GM15510 (cell line): ENCODE results near the gene FAM219B.

Experiments used
- POLR2A ChIP-seq: IDR thresholded peaks from 3 replicates; pipeline ENCODE4 v1.6.1; 2011; ENCODE audit warnings: borderline replicate concordance; ENCODE audit not compliant: insufficient read length; ENCODE audit errors: extremely low read depth

The FAM219B gene

DNA sequence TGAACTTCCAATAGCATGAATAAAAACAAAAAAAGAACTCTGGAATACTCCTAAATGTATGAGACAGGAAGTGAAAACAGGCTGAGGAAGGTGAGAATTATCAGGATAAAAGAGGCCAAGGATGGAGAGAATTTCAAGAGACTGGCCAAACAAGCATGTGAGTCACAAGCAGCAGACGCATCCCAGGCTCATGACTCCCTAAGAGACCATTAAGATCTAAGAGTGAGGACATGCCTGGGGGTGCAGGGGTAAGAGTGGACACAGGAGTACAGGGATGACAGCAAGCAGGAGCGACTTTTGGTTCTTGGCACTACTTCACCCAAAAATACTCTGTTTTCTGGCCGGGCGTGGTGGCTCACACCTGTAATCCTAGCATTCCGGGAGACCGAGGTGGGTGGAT lies 40.6 kb downstream of the FAM219B start:
- TF ChIP-seq POLR2A = no peak

DNA sequence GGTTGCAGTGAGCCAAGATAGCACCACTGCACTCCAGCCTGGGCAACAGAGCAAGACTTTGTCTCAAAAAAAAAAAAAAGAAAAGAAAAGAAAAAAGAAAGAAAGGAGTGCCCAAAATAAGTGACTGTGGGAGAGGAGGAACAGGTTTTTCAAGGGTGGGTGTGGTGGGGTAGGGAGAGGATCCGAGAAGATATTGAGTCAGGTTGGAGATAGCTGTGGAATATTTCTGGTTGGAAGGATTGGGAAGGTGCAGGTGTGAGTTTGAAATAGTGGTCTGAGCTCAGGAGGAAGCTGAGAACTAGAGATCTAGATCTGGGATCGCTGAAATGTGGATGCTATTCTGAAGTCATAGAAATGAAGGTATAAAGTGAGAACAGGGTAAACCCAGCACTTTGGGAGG lies 41.3 kb downstream of the FAM219B start:
- no peak for TF ChIP-seq POLR2A

DNA sequence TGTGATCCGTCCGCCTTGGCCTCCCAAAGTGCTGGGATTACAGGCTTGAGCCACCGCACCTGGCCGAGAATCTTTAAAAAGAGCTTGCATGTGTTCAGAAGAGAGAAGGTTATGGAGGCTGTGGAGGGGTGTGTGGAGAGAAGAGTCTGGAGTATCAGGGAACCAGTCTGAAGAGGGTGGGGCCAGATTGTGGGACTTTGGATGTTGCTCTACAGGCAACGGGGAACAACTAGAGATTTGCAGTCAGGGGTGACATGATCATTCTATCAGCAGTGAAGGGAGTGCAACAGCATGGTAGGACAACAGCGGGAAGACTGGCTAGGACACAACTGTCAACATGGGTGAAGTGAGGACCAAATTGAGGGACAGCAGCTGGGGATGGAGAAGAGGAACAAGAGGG lies 42.4 kb downstream of the FAM219B start:
- TF ChIP-seq POLR2A = no peak

DNA sequence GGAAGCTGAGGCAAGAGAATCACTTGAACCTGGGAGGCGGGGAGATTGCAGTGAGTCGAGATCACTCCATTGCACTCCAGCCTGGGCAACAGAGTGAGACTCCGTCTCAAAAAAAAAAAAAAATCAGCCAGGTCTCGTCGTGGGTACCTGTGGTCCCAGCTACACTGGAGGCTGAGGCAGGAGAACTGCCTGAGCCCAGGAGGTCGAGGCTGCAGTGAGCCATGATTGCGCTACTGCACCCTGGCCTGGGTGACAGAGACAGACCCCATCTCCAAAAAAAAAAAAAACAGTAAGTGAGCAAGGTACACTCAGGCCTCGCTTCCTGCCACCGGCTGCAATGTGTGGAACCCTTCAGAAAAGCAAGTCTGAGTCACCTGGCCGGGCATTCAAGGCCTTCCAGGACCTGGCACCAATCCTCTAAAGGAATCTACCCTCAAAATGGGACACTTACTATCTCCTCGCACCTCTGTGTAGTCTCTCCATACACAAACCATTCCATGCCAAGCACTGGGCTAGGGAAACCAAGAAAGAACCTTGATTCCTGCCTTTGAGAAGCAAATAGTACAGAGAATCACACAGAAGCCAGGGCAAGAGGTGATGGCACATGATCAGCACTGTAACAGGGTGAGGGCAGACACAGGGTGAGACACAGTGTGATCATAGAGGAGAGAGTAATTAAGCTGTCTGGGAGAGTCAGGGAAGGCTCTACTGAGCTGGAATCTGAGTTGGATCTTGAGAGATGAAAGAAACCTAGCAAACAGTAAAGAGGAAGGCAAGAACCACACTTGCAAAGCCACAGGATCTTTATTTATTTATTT lies 43.2 kb downstream of the FAM219B start:
- no peak for TF ChIP-seq POLR2A

DNA sequence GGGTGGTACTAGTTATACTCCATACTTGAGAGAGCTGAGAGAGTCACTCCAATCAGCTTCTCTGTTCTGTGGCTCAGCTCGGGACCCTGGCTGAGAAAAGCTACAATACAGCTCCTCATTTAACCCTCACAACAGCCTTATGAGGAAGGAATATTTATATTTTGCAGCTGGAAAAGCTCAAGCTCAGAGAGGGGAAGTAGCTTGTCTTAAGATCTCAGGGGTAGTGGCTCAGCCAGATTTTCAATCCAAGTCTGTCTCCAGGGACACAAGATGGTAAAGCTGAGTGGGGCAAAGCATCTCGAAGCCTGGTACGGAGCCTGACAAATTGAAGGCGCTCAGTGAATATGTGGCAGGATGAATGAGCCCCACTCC lies 48.3 kb downstream of the FAM219B start:
- TF ChIP-seq POLR2A = no peak

DNA sequence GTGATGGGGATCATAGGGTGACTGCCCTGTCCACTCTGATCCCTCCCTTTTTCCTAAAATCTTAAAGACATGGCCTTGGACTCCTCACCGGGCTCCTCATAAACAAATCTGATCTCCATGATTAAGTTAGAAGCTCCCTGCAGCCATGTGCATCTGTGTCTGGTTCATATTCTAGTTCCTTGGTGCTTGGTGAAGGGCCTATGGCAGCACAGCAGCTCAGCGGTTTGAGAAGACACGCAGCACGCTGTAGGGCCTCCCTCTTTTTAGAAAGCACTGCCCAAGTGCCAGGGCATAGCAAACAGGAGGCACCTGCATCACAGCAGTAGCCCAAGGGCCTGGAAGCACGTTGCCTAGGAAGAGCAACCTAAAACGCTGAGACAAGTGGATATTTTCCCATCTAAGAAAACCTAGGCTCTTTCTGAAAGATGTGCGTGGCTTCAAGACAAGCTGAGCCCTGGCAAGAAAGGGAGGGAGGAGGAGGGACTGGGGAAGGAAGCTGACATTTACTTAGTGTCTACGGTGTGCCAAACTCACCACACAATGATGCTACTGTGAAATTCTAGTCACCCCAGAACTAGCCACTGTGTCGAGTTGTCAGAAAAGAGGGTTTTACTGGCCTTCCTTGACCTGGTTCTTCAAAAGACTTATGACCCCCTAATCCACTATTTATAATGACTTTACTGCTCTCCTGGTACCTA lies 48.8 kb downstream of the FAM219B start:
- TF ChIP-seq POLR2A = no peak

DNA sequence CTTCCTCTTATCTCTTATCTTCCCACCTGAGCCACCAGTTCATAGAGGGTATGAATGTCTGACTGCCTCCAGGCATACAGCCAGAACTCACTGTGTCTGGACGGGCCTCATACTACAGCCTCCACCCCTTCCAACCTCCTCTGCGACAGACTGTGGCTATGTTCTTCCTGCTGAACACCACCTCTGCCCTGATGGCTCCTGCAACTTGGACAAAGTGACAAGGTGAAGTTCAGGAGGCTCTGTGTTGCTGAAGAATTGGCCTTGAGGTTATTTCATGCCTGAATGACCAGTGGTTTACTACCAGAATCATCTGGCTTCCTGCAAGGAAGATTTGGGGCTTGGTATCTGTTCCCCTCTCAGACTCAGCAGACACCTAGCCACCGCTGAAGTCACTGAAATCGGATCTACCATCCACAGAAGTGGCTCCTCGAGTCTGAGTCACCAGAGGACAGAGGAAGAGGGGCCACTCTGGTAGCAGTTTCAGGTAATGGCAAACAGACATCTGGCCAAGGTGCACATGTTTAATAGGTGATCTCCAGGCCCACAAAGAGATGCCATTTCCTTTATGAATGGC lies 49.5 kb downstream of the FAM219B start:
- no peak for TF ChIP-seq POLR2A

DNA sequence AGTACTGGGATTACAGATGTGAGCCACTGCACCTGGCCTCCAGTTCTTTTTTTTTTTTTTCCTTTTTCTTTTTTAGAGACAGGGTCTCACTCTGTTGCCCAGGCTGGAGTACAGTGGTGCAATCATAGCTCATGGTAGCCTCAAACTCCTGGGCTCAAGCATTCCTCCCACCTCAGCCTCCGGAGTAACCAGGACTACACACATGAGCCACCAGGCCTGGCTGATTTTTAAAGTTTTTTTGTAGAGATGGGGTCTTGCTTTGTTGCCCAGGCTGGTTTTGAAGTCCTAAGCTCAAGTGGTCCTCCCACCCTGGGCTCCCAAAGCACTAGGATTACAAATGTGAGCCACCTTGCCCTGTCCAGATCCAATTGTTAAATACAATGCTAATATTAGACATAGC lies 50.1 kb downstream of the FAM219B start:
- no peak for TF ChIP-seq POLR2A

DNA sequence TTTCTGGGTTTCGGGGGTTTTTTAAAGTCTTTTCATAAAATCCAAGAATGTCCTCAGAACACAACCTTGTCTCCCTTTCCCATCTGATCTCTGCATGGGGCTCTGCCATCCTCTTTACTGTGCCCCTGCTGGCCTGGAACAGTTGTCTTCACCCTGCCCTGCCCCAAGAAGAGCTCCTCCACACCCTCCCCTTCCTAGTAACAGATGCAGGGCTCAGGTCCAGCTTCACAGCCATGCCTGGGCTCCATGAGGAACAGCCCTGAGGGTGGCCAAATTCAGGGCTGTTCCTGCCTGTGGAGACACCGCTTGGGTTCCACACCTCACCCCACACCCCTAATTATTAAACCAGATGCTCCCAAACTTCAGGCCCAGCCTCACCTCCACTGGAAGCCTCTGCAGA lies 50.8 kb downstream of the FAM219B start:
- TF ChIP-seq POLR2A = no peak

DNA sequence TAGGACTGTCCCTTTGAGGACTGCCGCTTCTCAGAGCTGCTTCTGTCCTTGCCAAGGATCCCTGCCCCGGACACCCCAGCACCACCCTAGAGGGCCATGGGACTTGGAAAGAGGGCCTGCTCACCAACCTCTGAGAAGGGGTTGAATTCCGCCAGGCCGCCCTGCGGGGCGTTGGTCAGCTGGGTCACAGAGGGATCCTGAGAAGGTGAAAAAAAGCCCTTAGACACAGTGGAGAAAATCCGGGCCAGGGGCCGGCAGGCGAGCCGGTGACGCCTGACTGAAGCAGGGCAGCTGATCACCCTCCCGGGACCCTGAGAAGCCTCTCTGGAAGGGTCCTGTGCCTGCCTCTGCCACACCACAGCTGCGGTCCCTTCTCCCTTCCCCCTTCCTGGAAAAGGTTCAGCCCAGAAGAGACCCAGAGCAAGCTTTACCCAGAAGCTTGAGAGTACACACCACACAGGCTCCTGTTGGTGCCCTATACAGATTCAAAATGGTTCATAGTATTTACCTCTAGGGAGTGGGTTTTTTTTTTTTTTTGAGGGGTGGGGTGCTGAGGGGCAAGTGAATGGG lies 52.1 kb downstream of the FAM219B start:
- no peak for TF ChIP-seq POLR2A

DNA sequence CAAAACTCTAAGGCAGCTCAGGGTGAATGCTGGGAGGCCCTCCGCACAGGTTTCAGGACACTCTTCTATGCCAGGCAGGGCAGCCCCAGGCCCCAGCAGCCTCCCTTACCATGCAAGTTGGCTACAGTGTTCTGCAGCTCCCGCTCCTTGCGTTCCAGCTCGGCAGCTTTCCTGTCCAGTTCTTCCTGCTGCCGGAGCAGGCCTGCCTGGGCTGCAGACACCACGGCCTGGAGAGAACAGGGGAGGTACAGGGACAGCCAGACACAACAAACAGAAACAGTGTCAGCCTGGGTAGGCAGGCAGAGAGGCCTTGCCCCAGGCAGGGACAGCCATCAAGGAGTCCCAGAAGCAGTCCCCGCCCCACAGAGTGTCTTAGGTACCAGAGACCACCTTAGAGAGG lies 54.7 kb downstream of the FAM219B start:
- no peak for TF ChIP-seq POLR2A

DNA sequence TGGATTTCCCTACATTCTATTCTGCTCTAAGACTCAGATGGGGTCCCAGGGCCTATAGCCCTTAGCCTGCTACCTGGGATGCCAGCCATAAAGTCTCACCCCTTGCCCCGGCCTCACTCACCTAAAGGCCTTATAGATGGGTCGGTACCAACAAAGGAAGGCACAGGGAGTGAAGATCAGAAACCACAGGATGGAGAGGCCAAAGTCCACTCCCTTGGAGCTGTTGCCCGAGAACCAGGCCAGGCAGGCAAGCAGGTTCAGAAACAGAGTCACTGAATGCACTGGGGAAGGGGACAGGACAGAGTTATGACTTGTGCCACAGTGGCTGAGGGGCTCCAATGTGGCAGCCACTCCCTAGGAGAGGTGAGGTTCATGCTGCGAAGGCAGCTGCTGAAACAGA lies 56.3 kb downstream of the FAM219B start:
- no peak for TF ChIP-seq POLR2A
